ENCODE data around the gene SORCS2.

The SORCS2 gene

GRCh38 chr4:7341491-7342222 lies 149.3 kb downstream of the SORCS2 start:
- DNase-seq = no peak

- DNase-seq = no peak
Observed at GRCh38 chr4:7342223-7343080, 150.1 kb downstream of the SORCS2 start.

DNA sequence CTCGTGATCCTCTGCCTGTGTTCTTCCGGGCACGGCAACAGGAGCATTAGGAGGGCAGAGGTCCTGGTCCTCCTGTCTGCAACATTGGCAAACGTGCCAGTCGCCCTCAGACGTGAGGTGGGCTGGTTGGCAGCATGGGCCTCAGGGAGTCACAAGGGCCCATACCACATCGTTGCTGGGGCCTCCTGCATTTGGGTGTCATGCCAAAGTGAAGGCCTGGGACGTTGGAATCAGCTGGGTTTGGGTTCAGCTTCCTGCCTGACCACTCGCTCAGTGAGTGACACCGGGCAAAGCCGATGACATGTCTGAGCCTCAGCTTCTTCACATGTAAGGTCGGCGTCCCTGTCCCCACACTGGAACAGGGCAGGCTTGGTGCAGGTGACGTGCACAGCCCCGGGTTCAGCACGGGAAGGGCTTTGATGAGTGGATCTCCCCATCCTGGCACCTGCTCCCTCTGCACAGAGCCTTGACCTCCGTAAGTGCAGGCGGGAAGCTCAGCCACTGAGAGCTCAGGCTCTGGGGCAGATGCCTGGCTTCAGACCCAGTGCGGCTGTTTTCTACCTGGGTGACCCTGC lies 150.8 kb downstream of the SORCS2 start:
- no peak for DNase-seq

GRCh38 chr4:7343950-7344349 lies 151.6 kb downstream of the SORCS2 start:
- DNase-seq = no peak

DNA sequence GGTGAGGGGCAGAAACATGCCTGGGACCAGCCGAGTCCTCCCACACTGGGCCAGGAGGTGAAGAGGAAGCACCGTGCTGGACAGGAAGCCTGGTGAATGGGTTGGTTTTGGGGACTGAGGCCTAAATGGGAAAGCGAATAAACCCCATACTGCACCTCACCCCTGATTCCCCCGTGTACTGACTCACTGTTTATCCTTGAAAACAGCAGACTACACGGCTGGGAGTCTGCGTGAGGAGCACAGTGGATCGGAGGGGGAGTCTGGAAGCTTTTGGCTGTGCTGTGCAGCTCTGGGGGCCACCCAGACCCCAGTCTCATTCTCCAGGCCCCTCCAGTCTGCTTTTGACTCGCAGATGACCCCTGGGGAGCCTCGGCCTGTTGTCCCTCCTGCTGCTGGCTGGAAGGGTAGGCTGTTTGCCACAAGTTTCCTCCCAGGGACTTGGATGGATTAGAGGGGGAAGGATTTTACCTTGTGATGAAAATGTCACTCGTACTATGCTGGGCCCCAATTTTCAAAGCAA lies 152.4 kb downstream of the SORCS2 start:
- no peak for DNase-seq

GRCh38 chr4:7347981-7348380 lies 155.6 kb downstream of the SORCS2 start:
- DNase-seq = no peak

DNA sequence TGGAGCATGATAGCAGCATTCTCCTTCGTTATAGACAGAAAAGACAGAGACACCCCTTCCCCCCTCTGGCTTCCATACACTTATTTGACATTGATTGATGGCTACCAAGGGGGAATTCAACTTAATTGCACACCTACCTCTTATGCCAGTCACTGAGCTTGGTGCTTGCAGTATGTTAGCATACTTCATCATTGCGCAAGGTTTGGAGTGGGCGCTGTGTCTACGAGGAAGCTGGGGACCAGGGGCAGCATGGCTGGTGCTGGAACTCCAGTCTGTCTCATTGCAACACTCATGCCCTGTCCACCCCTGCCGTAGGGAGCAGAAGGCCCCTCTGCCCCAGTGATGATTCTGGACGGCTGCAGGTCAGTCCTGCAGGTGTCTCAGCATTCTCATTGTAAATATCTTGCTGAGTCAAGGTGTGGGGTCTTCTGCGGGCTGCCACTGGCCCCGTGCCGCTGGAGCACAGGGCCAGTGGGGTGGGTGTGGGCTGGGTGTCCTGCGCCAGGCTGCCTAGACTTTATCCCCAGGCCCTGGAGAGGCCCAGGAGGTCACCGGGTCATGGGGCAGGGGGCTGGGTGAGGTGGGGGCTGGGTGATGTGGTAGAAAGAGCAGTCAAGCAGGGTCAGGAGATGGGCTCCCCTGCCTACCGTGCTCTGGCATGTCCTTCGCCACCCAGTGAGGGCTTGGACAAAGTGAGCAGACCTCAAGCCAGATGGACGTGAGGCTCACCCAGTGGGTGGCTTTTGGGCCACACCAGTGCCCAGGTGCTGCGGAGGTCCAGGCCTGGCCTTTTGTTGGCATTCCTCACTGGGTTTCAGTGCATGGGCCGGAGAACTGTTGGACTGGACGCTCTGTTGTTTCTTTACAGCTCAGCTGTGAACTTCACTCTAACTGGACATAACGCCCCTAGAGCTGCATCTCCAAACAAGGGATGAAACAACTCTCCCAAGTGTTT lies 156.9 kb downstream of the SORCS2 start:
- DNase-seq = no peak

DNA sequence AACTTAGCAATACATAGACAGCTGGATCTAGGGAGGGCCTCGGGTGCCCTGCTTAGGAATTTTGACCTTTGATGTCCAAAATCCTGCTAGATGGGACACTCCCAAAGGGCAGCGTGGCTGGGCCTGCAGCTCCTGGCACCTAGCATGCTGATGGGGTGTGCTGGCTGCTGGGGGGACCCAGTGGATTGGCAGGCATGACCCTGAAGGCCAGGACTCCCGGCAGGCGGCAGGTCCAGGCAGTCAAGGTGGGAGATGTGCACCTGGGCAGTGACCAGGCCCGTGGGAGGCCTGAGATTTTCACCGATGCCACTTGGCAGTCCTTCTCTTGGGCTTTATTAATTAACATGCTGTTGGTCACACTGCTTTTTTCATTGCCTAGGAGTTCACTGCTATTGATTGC lies 158.1 kb downstream of the SORCS2 start:
- DNase-seq = no peak

GRCh38 chr4:7351014-7351413 lies 158.7 kb downstream of the SORCS2 start:
- peak; percentile 83 for DNase-seq

GRCh38 chr4:7352486-7352885 lies 160.1 kb downstream of the SORCS2 start:
- DNase-seq = no peak

DNA sequence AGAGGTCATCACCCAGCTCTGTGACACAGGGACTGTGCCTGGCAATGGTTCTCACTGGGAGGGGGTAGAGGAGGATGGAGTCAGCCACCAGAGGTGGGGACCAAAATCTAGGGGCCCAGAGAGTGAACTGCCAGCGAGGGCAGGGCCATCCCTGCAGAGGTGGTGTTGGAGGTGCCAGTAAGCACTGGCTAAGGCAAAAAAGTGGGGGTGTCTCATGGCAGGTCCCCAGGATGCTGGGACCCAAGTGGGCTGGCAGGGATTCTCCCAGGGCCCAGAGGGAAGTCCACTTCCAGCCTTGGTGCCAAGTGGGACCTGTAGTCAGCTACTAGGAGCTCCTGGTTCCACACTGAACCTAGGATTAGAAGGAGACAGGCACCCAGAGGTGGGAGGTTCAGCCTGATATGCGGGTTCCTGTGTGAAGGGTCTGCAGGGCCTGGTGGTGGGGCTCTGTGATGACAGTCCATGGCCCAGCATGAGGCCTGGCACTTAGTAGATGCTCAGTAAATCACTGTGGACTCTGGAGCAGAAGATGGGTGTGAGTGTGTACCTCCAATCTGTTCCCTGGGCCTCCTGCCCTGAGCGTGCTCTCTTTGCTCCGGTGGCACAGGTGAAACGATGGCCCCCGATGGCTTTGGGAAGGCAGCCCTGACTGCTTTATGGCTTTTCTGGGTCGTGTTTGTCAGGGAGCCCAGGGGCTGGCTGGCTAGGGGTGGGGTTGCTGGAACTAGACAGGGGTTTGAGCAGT lies 160.9 kb downstream of the SORCS2 start:
- no peak for DNase-seq

- no peak for DNase-seq
Observed at GRCh38 chr4:7353846-7354610, 161.7 kb downstream of the SORCS2 start.

GRCh38 chr4:7354927-7355326 lies 162.6 kb downstream of the SORCS2 start:
- no peak for DNase-seq

DNA sequence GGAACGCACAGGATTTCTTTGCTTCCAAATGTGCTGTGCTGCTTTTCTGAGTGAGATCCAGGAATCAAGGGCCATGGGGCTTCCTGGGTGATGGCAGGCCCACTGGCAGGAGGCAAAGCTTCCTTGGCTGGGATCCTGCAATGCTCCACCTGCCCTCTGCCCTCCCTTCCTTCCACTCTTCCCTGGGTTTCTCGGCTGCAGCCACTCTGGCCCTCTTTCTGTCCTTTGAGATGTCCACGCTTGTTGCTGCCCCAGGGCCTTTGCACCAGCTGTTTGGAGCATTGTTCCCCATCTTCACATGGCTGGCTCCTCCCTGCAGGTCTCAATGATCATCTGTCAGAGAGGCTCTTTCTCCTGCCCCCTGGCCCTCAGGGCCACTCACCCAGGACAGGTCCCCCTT lies 163.5 kb downstream of the SORCS2 start:
- no peak for DNase-seq

- no peak for DNase-seq
Observed at GRCh38 chr4:7356667-7357310, 164.5 kb downstream of the SORCS2 start.

DNA sequence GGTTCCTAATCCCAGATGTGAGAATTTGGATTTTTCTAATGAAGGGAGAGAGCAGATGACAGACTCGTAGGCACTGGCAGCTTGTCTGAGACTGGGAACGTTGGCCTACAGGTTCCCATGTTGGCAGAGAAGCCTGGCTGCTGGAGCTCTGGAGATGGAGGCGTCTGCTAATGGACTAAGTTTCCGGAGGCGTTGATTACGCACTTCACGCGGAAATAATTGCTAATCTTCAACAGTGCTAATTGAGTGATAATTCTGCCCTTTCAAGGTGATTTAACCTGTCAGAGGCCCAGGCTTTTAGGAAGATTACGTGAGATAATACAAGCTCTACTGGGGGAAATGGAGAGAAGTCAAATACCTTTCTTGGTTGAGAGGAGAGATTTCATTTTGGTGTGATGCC lies 165.0 kb downstream of the SORCS2 start:
- DNase-seq = no peak

GRCh38 chr4:7358100-7358735 lies 165.9 kb downstream of the SORCS2 start:
- DNase-seq = no peak

DNA sequence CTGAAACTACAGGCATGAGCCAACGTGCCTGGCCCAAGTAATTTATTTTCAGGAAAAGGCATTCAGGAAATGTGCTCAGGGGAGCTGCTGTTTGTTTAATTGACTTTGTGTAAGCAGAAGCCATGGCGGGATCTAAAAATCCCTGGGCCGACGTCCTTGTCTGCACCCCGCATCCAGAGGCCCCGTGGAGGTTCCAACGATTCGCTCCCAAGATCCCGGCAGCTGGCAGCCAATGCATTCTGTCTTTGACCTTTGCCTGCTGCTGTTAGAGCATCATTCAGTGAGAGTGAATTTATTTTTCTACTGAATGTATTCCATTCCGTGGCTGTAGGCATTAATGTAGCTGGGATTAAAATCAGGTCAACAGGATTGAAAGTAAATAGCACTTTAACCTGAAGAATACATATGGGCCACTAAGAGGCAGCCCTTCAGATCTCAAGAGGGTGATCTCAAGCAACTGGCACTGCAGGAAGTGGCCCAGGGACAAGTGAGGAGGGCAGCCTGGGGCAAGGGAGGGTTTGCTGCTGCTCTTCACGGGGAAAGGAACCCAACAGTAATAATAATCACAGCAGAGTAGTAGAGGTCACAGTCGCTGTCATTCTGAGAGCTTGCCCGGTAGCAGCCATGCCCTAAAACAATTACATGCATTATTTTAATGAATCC lies 167.2 kb downstream of the SORCS2 start:
- DNase-seq = no peak

GRCh38 chr4:7360806-7361205 lies 168.5 kb downstream of the SORCS2 start:
- DNase-seq = no peak

All from retina (tissue), 1 donor.